ENCODE data around the gene TACR2. TPM values are rescaled to one million over a fixed set of nuclear protein-coding genes. Genes with fewer than 3 reads are reported as not detected.
A peak's percentile ranks its signal among the peaks of the same experiment; 100 is the strongest.

The TACR2 gene
- under 1 TPM in 2 of 4 donors, not detected in 2; 0.36 to 0.49 TPM for total RNA-seq

DNA sequence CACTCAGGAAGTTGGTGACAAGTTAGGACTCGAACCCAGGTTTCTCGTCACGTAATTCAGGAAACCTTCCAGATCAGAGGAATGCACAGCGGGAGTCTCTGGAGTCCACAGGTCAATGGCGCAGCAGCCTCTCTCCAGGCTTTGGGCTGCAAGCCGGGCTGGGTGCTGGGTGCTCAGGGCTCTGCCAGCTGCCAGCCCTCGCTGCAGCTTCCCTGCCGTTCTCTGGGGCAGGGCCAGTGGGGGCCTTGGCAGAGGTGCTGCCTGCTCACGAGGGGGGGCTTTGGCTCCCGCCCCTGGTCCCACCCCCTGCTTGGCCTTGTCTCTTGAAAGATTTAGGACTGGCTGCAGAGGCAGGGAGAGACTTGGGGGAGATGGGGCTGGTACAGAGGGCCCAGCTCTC, at the start of gene TACR2:
Gene TACR2 (minus strand): TSS at position 224 of the 400 bp plus-strand sequence. CDS start 595 bp downstream, outside the sequence.
- H3K4me3 ChIP-seq: no peak within 1 kb of the TSS
- intact Hi-C loops (cut with DNase I; ENCODE audit: low total_unique reads): no loop called here
- H3K36me3 ChIP-seq: no peaks in the 10 kb centered on the region
- in situ Hi-C loops (cut with MboI; ENCODE audit: low sequenced_read_pairs in 4 of 4): loop anchor here in 1 of 4 donors (25.0 kb wide), 1 partner anchor 429 kb away; the partner anchor contains the start of gene KIFBP
- DNase-seq (no peak), ATAC-seq (no peak)
- TF ChIP-seq CTCF (IDR thresholded peaks at IDR 0.05 in 4 of 5, conservative IDR thresholded peaks at IDR 0.05 in 1 of 5) (no peak), POLR2A (IDR thresholded peaks at IDR 0.05) (no peak)
- H3K4me1 ChIP-seq: peaks cover 0 to 6% of the 10 kb centered on the region in 2 donors
- H3K27me3 ChIP-seq: no peaks in the 10 kb centered on the region
- no peaks in the 10 kb centered on the region for H3K9me3 ChIP-seq
- H3K27ac ChIP-seq: no peak within 1 kb of the TSS

DNA sequence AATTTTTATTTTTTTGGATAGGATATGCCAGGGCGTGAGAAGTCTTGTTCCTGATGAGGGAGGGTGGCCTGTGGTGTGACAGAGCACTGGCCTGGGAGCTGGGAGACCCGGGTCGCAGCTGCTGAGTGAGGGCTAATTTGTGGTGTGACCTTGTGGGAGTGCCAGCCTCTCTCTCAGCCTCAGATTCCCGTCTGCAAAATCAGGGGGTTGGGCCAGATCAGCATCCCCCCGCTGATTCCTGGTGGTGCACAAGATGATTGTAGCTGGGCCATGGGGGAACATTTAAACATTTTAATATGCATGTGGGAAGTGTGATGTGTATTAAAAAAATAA, 49.4 kb upstream of the TACR2 start:
- in situ Hi-C loops (cut with MboI; ENCODE audit: low sequenced_read_pairs in 4 of 4) (no loop called here), intact Hi-C loops (cut with DNase I; ENCODE audit: low total_unique reads) (no loop called here)
- H3K27me3 ChIP-seq: no peaks in the 10 kb centered on the region
- DNase-seq: no peak
- ATAC-seq: no peak
- TF ChIP-seq CTCF (IDR thresholded peaks at IDR 0.05 in 4 of 5, conservative IDR thresholded peaks at IDR 0.05 in 1 of 5) (no peak), POLR2A (IDR thresholded peaks at IDR 0.05) (no peak)
- H3K4me3 ChIP-seq: no peak overlapping the region
- H3K36me3 ChIP-seq: no peaks in the 10 kb centered on the region
- no peaks in the 10 kb centered on the region for H3K9me3 ChIP-seq
- peak overlapping the region; percentile 84 to 95 (median 88) for H3K27ac ChIP-seq
- H3K4me1 ChIP-seq: peaks cover 73 to 80% of the 10 kb centered on the region in 2 donors

DNA sequence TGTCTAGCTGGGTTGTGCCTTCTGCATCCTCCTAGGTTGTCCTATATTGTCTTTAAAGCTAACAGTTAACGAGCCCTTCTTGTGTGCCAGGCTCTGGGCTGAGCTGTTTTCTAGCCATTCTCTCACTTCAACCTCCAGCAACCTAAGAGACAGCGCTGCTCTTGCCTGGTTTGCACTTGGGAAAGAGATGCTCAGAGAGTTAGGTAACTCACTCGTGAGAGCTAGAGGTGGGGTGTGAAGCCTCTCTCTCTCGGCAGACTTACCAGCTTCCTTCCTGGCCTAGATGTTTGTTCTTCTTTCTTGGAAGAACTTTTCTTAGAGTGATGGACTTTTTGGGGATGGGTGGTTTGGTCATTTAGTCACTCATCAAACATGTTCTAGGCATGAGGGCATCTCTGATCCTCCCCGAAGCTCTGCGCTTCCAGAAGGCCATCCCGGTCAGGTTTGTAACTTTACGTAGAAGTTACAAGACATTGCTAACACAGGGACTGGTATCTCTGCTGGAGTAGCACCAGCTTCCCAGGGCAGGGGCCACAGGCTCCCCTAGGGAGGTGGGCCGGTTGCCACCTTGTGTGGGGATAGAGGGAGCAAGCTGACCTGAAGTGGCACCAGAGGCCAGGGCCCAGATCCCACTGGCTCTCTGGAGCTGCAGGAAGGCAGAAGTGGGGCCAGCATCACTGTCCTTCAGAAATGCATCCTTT, 48.9 kb upstream of the TACR2 start:
- DNase-seq (no peak), ATAC-seq (peak in 1 of 2 donors; percentile 12)
- Histone ChIP-seq H3K27ac (peak overlapping the region; percentile 84 to 95 (median 88)), H3K27me3 (no peaks in the 10 kb centered on the region), H3K9me3 (no peaks in the 10 kb centered on the region), H3K36me3 (no peaks in the 10 kb centered on the region), H3K4me1 (peaks cover 78 to 82% of the 10 kb centered on the region in 2 donors), H3K4me3 (no peak overlapping the region)
- intact Hi-C loops (cut with DNase I; ENCODE audit: low total_unique reads) (no loop called here), in situ Hi-C loops (cut with MboI; ENCODE audit: low sequenced_read_pairs in 4 of 4) (no loop called here)
- TF ChIP-seq CTCF (IDR thresholded peaks at IDR 0.05 in 4 of 5, conservative IDR thresholded peaks at IDR 0.05 in 1 of 5) (no peak), POLR2A (IDR thresholded peaks at IDR 0.05) (no peak)

DNA sequence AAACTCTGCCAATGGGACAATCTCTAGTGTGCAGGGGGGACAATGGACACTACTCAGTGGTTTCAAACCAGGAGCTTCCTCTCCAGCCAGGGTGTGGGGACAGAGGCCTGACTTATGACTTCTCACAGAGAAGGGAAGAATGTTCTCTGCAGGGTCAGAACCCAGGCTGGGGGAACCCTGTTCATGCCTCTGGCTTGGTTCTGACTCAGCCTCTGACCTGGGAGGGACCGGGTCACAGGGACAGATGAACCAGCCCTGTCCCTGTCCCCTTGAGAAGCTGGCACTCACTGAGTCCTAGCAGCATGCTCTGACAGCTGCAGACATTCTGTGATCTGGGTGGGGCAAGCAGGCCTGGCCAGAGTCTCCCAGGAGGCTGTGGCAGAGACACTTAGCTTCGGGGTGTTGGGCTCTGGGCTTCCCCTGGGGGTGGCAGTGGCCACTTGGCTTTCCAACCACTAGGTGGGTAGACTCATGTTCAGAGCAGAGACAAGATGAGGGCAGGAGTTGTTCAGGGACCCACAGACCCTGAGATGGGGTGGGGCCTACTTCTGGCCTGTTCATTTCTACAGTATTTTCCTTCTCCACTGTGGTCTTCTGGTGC, 48.2 kb upstream of the TACR2 start:
- peak; percentile 85 to 88 for ATAC-seq
- Histone ChIP-seq H3K27me3 (no peaks in the 10 kb centered on the region), H3K4me3 (no peak overlapping the region), H3K4me1 (peaks cover 85 to 87% of the 10 kb centered on the region in 2 donors), H3K36me3 (no peaks in the 10 kb centered on the region), H3K27ac (peak overlapping the region; percentile 84 to 95 (median 88)), H3K9me3 (no peaks in the 10 kb centered on the region)
- DNase-seq: peak; percentile 84 to 92
- in situ Hi-C loops (cut with MboI; ENCODE audit: low sequenced_read_pairs in 4 of 4): no loop called here
- no peak for TF ChIP-seq CTCF (IDR thresholded peaks at IDR 0.05 in 4 of 5, conservative IDR thresholded peaks at IDR 0.05 in 1 of 5)
- TF ChIP-seq POLR2A (IDR thresholded peaks at IDR 0.05): peak; percentile 23 to 47
- intact Hi-C loops (cut with DNase I; ENCODE audit: low total_unique reads): no loop called here
